GM21786 (cell line): ENCODE results near the gene SAMD4B.
"Not testable (repeated sequence)": the region's sequence is repeated elsewhere in the genome, so short reads cannot be mapped to it uniquely, and the experiment has no call there.

Source experiments
- ATAC-seq: cut with Tn5 transposase; IDR thresholded peaks from one replicate; pipeline ENCODE4 v1.9.1; 2021; ENCODE audit not compliant: unreplicated experiment

SAMD4B gene

DNA sequence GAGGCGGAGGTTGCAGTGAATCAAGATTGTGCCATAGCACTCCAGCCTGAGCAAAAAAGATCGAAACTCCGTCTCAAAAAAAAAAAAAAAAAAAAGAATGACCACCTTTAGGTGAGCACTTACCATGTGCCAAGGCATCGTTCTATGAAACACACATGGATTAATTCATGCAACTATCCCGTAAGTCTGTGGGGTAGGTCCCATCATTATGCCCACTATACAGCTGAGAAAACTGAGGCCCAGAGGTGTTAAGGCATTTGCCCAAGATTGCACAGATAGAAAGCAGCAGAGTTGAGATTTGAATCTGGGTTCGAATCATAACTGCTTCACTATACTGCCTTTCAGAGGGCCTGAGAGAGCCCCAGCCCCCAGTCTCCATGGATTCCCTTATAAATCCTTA, 8.7 kb upstream of the SAMD4B start:
- no peak for ATAC-seq

DNA sequence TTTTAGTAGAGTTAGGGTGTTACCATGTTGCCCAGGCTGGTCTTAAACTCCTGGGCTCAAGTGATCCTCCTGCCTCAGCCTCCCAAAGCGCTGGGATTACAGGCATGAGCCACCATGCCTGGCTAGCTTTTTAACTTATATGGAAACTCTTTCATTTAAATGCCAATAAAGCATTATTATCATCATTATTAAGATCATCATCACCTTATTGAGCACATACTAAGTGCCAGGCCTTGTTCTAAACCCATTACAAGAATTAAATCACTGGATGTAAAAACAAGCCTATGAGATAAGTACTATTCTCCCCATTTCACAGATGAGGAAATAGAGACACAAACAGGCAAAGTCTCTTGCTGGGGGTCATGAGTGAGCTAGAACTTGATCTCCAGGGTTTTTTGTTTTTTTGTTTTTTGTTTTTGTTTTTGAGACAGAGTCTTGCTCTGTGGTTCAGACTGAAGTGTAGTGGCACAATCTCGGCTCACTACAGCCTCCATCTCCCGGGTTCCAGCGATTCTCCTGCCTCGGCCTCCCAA, 7.7 kb upstream of the SAMD4B start:
- ATAC-seq, result no peak

DNA sequence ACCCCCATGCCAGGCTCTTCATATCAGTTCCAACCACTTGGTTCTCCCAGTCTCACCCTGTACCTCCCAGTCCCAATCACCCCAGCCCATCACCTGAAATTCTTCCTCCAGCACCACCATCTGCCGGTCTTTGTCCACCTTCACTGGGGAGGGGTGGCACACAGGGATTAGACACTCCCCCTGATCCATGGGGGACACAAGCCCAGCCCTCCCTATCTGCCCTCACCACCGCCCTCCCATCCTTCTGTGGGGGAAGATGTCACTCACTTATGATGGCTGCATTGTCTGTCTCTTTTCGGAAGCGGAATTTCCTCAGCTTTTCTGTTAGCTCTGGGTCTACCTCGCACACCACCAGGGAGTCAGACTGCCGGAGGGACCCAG, 7.1 kb upstream of the SAMD4B start:
- ATAC-seq, result no peak

DNA sequence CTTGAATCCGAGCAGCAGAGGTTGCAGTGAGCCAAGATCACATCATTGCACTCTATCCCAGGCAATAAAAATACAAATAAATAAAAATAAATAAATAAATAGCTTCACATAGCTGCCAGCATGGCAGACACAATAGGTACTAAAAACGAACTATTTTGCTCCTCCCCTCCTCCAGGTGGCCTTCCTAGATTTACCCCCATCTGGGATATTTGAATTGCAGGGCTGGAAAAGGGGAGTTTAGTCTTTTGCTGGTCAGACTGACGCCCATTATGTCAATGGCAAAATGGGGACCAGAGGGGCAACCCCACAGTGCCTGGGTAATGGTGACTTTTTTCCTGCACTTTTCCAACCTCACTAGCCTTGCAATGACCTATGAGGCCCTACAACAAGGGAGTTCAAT, 5.7 kb upstream of the SAMD4B start:
- ATAC-seq, result no peak

DNA sequence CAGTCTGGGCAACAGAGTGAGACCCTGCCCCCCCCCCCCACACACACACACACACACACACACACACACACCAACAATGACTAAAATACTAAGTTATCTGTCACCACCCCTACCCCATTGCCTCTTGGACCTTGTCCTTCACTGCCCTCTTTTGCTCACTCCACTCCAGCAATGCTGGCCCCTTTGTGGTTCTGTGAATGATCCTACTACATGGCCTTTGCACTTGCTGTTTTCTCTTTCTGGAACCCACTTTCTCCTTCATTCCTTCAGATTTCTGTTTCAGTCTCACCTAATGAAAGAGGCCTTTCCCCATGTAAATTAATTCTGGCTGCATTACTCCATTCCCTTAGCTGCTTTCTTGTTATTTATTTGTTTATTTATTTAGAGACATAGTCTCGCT, 2.5 kb upstream of the SAMD4B start:
- ATAC-seq, result no peak

DNA sequence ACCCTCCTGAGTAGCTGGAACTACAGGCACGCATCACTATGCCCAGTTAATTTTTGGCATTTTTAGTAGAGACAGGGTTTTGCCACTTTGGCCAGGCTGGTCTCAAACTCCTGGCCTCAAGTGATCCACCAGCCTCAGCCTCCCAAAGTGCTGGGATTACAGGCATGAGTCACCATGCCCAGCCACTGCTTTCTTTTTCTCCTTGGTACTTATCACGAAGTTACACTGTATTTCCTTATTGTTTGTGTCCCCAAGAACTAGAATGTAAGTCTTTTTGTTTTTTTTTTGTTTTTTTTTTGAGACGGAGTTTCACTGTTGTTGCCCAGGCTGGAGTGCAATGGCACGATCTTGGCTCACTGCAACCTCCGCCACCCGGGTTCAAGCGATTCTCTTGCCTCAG, 2.1 kb upstream of the SAMD4B start:
- not testable (repeated sequence) for ATAC-seq

DNA sequence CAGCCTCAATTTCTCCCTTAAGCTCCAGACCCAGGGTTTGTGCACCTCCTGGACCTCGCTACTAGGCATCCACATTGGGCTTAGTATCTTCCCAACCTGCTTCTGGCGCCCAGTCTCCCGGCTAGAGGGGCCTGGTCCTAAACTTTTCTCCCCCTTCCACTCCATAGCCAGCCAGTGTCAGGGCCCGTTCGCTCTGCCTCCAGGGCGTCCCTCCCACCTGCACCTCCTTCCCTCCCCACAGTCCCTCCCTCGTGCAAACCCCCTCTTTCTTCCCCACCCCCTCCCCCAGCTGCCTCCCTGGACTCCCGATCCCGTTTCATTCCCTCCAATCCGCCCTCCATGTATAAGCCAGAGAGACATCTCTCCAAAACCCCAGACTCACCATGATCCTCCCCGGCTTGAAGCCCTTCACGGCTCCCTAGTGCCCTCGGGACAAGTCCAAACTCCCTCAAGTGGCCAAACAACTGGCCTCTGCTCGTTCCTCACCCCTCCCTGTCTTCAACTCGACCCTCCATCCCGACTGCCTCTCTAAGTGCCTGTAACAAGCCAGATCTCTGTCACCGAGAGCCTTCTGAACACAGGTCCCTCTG, 997 bp upstream of the SAMD4B start:
- ATAC-seq, result no peak

DNA sequence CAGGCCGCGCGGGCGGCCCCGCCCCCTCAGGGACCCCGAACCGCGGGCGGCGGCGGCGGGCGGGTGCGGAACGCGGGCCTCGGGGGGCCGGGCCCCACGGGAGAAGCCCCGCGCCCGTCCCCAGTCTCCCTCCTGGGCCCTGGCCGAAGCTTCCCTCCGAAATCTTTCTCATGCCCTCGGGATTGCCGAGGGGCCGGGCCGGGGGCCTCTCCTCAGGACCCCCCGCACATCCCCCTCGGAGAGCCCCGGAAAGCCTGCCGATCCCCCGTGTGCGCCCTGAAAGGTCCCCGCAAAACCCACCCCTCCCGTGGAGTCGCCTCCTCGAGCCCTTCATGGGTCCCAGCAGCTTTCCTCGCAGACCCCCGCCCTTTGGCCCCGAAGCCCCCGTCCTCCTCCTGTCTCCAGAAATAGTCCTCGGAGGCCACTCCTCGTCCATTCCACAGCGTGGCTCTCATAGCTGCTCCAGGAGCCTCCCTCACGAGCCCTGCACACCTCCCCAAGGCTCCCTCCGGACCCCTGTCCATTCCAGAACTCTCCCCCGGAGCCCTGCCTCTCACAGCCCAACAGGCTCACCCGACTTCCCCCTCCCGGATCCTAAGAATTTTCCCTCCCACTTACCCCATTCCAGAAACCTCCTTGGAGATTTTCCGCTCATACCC, 555 bp downstream of the SAMD4B start:
- no peak for ATAC-seq

DNA sequence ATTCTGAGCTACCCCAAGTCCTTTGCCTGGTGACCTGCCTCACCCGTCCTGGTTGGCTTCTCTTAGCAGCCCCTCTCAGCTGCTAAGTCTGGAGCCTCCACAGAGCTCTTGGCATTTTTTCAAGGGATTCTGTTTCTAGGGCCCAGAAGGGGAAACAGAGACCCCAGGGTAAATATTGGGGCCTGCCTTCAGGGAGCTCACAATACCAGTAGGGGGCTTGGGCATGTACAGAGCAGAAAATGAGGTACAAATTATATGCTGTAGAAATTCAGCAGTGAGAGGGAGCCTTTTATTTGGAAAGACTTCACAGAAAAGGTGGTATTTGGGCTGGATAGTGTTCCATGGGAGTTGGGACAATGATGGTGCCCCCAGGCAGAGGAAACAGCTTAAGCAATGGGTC, 3.7 kb downstream of the SAMD4B start:
- no peak for ATAC-seq

DNA sequence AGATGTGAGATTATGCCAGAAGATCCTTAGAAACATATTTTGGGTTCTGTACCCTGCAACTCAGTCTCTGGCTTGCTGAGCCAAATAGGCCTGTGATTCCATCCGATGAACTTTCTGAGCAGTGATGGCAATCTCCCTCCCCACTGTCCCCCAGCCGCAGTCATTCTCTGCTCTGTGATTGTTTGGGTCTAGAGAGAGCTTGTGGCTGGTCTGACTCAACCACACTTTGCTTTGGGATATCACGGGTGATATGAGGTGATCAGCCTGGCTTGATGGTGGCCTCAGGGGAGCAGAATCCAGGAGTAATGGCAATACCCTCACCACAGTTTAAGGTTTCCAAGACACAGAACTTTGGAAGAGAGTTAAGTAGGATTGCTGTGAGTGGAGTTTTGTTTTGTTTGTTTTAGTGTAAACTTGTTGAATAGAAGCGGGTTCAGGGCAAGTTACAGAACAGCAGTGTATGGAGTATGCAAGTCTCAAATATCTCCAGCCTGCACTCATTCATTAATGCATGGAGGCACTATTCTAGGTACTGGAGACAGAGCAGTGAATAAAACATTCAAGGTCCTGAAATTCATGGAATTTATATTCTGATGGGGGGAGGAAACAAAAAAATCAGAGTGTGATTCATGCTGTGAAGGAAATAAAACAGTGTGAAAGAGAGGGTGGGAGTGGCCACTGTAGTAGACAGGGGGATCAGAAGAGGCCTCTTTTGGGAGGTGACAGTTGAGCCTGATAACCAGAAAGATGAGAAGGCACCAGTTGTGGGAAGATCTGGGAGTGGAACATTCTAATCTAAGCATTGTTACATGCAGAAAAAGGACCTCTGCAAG, 5.3 kb downstream of the SAMD4B start:
- no peak for ATAC-seq

DNA sequence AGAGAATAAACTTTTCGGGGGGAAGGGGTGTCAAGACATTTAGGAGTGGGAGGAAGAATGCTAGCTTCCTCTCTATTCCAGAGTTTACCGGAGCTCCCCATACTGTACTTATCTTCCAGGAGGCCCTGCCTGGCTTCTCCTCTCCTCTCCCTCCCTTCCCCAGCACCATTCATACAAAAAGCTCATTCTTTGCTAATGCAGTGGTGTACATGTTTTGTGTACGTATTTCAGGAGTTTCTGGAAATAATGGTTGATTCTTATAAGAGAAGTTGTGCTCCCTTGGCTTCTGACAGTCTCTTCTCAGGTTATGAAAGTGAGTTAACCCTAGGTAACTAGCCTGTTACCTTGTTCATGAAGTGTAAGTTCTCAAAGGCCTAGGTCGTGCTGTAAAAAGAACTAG, 7.1 kb downstream of the SAMD4B start:
- no peak for ATAC-seq

DNA sequence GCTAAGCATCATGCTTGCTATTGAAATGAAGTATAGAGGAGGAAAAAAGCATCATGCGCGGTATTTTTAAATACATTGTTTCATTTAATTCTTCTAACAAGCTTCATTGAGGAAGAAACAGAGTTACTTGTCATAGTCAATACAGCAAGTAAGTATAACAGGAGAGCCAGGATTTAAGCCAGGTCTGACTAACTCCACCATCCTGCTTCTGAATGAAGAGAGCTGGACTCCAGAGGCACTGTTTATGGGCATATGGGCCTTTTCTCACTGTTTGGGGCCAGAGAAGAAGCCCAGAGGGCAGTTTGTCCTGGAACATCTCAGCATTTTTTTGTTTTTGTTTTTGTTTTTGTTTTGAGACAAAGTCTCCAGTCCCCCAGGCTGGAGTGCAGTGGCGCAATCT, 7.9 kb downstream of the SAMD4B start:
- no peak for ATAC-seq

DNA sequence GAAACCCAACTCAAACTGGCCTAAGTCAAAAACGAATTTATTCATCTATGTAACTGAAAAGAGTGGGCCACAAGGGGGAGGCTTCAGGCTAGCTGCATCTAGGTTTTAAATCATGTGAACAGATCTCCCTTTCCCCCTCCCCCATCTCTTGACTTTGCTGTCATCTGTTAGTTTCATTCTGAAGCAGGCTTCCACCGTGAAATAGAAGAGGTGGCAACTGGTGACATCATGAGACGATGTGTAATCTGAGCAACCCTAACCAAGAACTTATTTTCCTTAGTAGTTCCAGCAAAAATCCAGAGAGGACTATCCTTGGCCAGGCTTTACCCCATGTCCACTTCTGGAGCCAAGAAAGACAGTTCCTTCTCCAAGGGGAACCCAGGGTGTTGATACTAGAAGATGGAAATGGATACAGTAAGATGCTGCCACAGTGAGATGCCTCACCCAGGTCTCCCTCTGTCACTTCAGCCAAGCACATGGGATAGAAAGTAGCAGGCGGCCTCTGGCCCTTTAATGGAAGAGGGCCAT, 9.4 kb downstream of the SAMD4B start:
- peak; percentile 50 for ATAC-seq

DNA sequence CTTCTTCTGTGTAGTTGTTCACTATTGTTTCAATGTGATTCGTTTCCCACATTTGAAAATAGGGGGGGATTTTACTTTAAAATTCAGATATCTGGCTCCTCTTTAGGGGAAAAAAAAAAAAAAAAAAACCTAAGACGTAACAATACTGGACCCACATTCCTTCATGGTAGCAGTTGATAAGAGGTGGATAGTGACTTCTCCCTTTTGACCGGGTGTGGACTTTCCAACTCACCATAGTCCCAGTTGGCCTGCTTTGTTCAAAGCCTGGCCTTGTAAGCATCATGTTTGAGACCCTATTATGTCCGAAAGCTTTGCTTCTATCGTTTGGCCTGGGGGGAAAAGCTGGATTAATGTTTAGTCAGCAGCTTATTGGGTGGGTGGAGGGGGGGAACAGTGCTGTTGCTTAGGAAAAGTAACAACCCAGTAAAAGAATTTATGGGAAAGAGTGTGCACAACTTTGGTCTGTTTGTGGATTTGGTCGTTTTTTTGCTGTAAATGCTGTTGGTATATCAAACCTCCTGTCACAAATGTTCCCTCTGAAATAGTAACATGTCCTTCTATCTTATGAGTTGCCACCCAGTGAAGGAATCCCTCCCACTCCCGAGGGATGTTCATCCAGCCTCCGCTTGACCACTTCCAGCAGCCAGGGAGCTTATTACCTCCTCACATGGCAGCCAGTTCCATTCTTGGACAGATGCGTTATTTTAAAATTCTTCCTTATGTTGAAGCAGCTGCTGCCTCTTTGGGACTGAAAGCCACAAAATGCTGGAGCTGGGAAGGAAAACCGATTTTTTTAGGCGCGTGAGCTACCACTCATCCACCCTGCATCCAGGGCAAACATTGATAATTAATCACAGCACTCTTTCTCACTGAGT, 10.4 kb downstream of the SAMD4B start:
- no peak for ATAC-seq

DNA sequence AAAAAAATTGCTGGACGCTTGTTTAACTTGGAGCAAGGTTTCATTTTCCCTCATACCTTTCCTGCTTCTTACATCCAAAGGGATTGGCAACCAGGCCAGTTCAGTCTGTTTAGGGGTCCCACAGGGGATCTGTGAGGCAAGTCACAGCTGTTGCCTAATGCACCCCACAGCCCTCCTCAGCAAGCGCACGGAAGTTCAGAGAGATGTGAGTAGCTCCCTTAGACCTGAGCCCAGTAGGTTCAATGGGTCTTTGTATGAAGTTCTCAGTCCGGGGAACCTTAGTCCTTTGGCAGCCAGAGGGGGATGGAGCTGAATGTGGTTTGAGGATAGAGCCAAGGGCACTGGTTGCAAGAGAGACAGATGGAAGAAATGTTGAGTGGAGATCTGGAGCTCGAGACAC, 13.0 kb downstream of the SAMD4B start:
- no peak for ATAC-seq

DNA sequence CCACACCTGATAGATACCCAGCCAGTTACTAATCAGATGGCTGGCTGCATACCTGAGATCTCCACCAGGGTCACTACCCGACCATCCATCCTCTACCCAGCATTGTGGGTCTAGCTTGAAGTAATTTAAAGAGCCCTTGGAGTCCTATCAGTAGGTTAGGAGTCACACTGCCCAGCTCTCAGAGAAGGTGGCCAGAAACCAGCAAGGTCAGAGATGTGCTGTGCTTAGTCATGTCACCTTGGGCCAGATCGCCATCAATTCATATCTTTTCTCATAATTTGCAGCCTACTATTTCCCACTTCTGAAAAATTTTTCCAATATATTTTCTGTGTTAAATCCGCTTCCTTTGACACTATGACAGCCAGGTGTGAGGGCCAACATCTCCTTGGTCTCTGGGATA, 13.9 kb downstream of the SAMD4B start:
- no peak for ATAC-seq

DNA sequence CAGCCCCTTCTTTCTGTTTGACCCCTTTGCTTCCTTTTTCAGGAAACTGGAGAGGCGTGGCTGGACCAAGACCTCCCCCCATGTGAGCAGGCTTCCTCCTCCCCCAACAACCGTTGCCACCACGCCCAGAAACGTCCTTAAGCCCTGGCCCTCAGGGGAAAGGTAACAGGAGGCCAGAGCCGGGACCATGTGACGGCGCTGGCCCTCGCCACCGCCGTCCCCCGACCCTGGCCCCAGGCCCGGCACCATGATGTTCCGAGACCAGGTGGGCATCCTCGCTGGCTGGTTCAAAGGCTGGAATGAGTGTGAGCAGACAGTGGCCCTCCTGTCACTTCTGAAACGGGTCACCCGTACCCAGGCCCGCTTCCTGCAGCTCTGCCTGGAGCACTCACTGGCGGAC, 14.4 kb downstream of the SAMD4B start:
- ATAC-seq, result no peak

DNA sequence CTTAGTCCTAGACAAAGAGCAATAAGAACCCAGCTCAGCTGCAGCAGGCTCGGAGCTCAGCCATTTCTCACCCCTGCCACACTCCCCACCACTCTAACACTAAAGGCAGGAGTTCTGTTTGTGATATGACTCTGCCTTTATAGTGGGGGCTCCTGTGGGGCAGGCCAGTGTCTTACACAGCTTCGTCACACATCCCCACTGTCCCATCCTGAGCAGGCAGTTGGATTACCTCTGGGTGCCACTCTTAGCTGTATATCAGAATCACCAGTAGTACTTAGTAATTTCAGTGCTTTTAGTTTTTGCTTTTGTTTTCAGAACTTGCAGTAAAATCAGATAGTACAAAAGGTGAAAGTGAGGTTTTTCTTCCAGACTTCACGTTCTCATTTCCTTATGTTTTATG, 16.8 kb downstream of the SAMD4B start:
- ATAC-seq, result no peak

DNA sequence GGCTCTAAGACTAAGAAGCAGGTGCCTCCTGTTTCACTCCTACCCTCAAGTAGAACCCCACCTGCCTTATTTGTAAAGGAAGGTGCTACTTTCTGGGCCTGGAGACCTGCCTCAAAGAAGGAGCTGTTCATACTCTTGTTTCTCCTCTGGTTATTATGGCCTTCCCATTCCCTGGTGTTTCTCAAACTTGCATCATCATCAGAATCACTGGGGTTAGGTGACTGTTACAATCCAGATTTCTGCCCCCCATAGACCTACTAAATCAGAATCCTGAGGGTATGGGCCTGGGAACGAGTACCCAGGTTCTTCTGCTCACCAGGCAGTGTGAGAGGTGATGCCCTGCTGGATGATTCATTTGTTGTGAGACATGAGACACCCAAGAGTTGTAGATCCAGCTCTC, 18.4 kb downstream of the SAMD4B start:
- ATAC-seq, result no peak

DNA sequence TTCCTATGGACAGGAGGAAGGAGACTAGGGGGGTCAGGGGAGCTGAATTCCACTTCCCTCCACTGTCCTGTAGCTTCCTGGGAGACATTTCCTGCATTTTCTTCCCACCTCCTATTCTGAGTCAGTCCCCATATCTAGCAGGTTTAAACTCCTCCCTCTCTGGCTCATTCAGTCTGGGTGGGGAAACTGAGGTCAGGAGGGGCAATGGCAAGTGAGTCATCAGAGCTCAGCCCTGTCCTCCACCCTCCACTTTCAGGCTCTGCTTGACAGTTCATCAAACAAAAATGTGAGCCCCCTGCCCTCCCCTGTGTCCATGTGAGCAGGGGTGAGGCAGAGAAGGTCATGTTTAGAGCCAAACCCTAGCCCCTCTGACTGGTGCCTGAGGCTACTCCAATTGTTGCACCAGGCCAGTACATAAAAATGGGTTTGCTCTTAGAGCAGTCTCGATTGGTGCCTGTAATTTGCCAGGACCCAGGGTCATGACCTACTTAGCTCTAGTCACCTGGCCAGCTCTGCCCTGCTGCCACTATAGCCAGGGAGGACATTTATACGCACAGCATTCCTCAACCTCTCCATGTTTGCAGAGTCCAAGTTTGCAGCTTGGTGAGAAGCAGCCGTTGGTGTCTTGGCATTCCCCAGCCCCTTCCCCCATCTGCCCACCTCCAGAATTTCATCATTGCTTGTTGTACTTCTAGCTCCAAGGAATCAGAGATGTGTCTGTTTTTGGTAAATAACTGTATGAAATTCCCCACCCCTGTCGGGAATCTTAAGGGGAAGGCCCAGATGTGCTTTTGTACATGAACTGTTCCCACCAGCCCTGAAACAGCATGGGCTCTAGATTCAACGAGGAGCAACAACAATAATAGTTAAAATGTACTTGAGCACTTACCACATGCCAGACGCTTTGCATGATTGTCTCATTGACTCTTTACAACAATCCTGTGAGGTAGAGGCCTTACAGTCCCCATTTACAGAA, 20.7 kb downstream of the SAMD4B start:
- ATAC-seq, result no peak
